ENCODE data around the gene STON1.
"Not testable (repeated sequence)": the region's sequence is repeated elsewhere in the genome, so short reads cannot be mapped to it uniquely, and the experiment has no call there.

STON1 gene

GRCh38 chr2:48529676-48530032 lies 300 bp upstream of the STON1 start:
- no peak for FAIRE-seq

DNA sequence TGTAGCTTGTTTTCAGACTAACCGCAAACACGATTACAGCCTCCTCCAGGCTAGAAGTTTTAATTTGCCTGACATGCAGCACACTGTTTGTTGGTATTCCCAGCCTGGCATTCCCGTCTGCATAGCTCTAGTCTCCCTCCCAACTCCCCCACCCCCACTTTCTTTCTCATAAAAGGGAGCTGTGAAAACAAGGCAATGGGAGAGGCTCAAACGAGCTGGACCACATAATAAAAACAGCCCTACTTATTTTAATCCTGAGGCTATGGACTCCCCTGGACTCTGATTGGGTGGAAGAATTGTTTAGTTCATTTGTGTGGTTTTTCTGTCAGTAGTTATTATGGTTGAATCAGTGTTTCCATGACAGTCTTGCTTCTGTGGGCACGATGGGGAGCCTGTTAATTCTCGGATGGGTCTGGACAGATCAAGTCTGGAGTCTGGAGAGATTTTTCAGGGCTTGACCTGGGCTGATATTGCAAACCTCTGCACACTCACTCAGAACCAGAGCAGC lies 1.2 kb downstream of the STON1 start:
- FAIRE-seq = no peak

- FAIRE-seq = no peak
Observed at GRCh38 chr2:48532174-48532573, 2.2 kb downstream of the STON1 start.

- FAIRE-seq = no peak
Observed at GRCh38 chr2:48532824-48533223, 2.9 kb downstream of the STON1 start.

DNA sequence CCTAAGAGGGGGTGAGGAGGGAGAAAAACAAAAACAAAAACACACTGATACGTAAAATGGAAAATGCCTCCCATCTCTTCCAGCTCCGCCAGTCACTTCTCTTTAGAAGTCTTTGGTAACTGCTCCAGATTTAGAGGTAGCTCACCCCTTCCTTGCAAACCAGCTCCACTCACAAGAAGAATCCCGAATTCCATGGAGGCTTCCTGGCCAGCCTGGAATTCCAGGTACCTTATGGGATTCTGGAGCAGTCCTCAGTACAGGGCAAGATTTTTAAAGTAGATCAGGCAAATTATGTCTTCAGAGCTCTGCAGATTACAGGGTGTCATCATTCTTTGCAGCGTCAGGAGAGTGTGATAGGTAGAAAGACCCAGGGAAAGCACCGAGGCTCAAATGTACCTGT lies 4.8 kb downstream of the STON1 start:
- no peak for FAIRE-seq

GRCh38 chr2:48540237-48540935 lies 10.4 kb downstream of the STON1 start:
- FAIRE-seq = no peak

GRCh38 chr2:48541666-48542389 lies 11.9 kb downstream of the STON1 start:
- no peak for FAIRE-seq

GRCh38 chr2:48543895-48544294 lies 13.9 kb downstream of the STON1 start:
- no peak for FAIRE-seq

DNA sequence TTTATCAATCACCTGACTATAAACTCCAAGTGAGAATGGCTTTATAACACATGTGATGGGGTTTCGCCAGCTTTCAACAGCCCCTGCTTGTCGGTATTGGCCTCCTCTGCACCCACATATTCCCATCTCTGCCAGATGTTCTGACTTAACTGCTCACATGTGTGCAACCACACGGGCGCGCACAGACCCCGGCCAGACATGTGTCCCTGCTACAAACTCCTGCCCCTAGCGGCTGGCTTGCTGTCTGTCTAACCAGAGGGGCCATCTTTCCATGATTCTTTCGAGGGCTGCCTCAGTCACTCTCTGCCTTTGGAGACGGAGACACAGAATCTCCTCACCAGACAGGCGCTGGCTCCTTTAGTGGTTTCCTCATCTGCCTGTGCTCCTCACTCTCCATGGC lies 15.3 kb downstream of the STON1 start:
- FAIRE-seq = no peak

GRCh38 chr2:48548840-48549239 lies 18.9 kb downstream of the STON1 start:
- FAIRE-seq = no peak

DNA sequence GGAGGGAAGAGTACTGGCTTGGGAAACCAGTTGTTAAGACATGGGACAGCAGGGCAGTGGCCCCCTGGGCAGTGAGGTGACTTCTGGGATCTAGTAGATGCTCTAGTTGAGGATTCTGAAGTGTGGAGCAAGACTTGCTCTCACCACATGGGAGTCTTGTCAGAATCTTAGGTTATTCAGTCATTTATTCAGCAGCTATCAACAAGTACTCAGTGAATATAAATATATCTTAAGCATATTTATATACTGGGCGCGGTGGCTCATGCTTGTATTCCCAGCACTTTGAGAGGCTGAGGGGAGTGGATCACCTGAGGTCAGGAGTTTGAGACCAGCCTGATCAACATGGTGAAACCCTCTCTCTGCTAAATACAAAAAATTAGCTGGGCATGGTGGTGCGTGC lies 20.0 kb downstream of the STON1 start:
- no peak for FAIRE-seq

- no peak for FAIRE-seq
Observed at GRCh38 chr2:48551548-48551947, 21.6 kb downstream of the STON1 start.

DNA sequence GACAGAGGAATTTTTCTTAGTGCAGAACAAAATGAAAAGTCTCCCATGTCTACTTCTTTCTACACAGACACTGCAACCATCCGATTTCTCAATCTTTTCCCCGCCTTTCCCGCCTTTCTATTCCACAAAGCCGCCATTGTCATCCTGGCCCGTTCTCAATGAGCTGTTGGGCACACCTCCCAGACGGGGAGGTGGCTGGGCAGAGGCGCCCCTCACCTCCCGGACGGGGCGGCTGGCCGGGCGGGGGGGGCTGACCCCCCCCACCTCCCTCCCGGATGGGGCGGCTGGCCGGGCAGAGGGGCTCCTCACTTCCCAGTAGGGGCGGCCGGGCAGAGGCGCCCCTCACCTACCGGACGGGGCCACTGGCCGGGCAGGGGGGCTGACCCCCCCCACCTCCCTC lies 25.1 kb downstream of the STON1 start:
- not testable (repeated sequence) for FAIRE-seq

- FAIRE-seq = no peak
Observed at GRCh38 chr2:48558456-48558855, 28.5 kb downstream of the STON1 start.

- no peak for FAIRE-seq
Observed at GRCh38 chr2:48560546-48561209, 30.7 kb downstream of the STON1 start.

- FAIRE-seq = no peak
Observed at GRCh38 chr2:48562281-48562680, 32.3 kb downstream of the STON1 start.

DNA sequence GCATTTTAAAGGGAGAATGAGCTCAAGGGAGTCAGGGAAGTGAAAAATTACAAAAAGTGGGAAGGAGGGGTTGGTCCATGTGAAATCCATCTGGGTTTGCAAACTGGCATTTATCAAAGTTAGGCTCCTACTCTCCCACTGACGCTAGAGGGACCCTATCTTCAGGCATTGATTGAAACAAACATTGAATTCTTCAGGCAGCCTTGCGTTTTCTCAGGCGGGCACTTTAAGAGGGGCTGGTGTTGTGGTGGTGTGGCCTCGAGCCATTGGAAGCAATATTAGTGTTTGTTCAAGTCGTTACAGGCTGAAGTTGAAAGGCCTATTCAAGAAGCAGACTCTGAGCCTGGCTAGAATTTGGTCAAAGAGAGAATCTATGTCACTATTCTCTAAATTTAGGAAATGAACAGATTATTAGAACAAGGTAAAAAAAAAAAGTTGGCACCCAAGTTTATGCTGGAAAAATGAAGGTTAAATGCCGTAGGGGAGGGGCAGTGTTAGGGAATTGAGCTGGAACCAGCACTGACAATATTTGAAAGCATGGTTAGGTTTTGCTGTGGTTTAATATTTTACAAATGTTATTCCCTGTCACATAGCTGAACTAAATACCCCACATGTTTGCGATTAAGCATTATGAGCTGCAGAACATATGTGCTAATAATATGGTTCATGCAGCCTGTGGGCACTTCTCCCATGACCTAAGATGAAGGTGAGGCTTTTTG lies 36.8 kb downstream of the STON1 start:
- no peak for FAIRE-seq

DNA sequence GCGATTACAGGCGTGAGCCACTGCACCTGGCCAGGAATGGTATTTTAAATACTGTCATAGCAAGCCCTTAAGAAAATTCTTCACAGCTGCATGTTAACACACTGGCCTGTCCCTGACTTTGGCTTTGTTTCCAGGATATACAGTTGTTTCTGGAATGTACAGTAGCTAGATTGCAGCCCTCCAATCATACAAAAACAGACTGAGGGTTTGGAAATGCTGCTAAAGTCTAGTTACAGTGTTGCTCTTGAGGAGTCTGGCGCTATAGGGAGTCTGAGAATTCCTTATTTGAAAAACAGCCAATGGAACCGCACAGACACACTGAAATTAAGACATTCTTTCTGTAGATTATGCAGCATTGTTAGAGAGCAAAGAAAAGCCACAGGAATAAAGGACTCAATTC lies 37.7 kb downstream of the STON1 start:
- FAIRE-seq = no peak

DNA sequence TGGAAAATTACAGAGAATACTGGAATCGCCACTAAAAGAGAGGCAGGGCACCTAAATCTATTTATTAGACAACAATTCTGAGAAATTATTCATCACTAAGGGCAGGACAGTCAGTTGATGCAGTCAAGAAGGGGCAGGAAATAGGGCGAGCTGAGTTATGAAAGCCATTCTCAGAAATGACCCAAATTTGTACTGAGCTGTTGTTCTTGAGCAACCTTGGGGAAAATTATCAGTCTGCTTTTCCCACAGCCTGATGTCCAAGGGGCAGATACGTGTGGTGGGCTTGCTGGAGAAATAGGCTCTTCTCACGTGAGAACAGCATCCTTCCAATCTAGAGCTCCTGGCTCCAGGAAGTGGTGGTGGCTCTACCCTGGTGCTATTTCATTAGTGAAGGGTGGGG lies 38.6 kb downstream of the STON1 start:
- FAIRE-seq = no peak

GRCh38 chr2:48569433-48569832 lies 39.5 kb downstream of the STON1 start:
- FAIRE-seq = no peak

DNA sequence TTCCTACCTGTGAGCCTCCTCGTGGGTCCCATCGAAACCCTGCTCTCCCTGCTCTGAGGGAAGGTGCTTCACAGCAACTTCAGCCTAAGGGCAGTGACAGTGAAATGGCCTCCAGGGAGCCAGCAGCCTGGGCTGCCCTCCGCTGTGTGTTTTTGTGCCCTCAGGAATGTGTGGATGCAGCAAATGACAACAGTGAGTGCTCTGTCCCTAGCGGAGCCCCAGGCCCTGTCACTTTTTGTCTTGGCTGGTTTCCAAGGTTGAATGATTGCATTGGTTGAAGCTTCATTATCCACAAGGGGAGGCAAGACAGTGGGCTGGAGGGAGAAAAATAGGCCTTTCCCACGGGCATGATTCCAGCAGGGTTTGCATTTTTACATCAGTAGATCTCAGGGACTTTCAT lies 42.9 kb downstream of the STON1 start:
- no peak for FAIRE-seq

- no peak for FAIRE-seq
Observed at GRCh38 chr2:48574353-48575287, 44.7 kb downstream of the STON1 start.
